Sigmoid colon (tissue), 3 donors: ENCODE measurements around the gene ZIC2.

Experiments used
- POLR2A ChIP-seq, 2 donors: fragments of 450-650 bp; IDR thresholded peaks; one replicate each; pipeline ENCODE4 v1.6.1; 2016; ENCODE audit warnings: antibody characterized with exemption in 2 of 2, mild to moderate bottlenecking in 2 of 2, moderate library complexity in 2 of 2
- TF ChIP-seq, protein P1 (sequence below), 4 experiments: fragments of 450-650 bp in 3 of 4; fragments of 200-600 bp in 1 of 4; IDR thresholded peaks; one replicate each; pipeline ENCODE4 v1.5.1; 2016 to 2019; ENCODE audit warnings: antibody characterized with exemption in 4 of 4, mild to moderate bottlenecking in 3 of 4, moderate library complexity in 2 of 4

DNA sequence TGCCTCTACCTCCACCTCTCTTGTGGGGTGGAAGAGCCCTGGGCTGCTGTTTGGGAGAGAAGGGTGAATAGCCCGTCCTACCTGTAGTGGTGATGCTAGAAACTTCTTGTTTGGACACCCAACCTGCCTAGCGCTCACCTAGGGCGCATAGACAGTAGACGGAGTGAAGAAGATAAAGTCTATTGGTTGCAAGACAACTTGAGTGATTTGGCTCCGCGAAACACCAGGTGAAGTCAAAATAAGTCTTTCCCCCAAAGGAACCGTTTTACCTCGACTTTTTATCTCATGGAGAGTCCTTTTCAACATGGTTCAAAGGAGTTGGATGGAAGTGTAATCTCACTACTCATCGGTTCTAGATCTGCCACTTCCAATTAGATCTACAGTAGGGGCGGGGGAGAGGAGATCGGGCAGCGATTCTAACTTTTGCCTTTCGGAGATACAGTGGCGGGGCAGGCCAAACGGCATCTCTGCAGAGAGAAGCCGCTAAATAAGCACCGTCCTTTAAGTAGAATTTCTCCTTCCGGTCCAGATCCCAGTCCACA, 9.3 kb upstream of the ZIC2 start:
- TF ChIP-seq, protein P1, sequence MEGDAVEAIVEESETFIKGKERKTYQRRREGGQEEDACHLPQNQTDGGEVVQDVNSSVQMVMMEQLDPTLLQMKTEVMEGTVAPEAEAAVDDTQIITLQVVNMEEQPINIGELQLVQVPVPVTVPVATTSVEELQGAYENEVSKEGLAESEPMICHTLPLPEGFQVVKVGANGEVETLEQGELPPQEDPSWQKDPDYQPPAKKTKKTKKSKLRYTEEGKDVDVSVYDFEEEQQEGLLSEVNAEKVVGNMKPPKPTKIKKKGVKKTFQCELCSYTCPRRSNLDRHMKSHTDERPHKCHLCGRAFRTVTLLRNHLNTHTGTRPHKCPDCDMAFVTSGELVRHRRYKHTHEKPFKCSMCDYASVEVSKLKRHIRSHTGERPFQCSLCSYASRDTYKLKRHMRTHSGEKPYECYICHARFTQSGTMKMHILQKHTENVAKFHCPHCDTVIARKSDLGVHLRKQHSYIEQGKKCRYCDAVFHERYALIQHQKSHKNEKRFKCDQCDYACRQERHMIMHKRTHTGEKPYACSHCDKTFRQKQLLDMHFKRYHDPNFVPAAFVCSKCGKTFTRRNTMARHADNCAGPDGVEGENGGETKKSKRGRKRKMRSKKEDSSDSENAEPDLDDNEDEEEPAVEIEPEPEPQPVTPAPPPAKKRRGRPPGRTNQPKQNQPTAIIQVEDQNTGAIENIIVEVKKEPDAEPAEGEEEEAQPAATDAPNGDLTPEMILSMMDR (IDR thresholded peaks at IDR 0.05) = no peak
- TF ChIP-seq POLR2A (IDR thresholded peaks at IDR 0.05) = no peak
